Activated naive CD4-positive, alpha-beta T cell treated with anti-CD3 and anti-CD28 coated beads for 36 hours (primary cell): ENCODE results near the gene OPRL1. TPM values are rescaled to one million over a fixed set of nuclear protein-coding genes. Genes with fewer than 3 reads are reported as not detected.

Experiments used
- CTCF ChIA-PET: fragments of 350-600 bp; sonication (Branson Sonifier 250); formaldehyde crosslinking; loops from one replicate; lab custom pipeline; 2021; ENCODE audit warnings: antibody characterized with exemption; lab: Charles Lee
- DNase-seq: peaks from one replicate; pipeline ENCODE4 v3.0.0-alpha.2; 2020
- H3K27ac Mint-ChIP-seq: one replicate; pipeline ENCODE4 v1.8.0; 2021; ENCODE audit warnings: mild to moderate bottlenecking, mixed read lengths
- H3K27me3 Mint-ChIP-seq: one replicate; pipeline ENCODE4 v1.8.0; 2021; ENCODE audit warnings: low read depth, mixed read lengths
- H3K36me3 Mint-ChIP-seq: one replicate; pipeline ENCODE4 v1.8.0; 2021; ENCODE audit warnings: low read depth, mixed read lengths
- H3K4me1 Mint-ChIP-seq: one replicate; pipeline ENCODE4 v1.8.0; 2021; ENCODE audit warnings: low read depth, mixed read lengths
- H3K4me3 Mint-ChIP-seq: one replicate; pipeline ENCODE4 v1.8.0; 2021; ENCODE audit warnings: mild to moderate bottlenecking, moderate library complexity, mixed read lengths
- H3K9me3 Mint-ChIP-seq: one replicate; pipeline ENCODE4 v1.8.0; 2021; ENCODE audit warnings: mixed read lengths
- intact Hi-C: fragments of 100-400 bp; cut with micrococcal nuclease; formaldehyde crosslinking; loops from one replicate; pipeline ENCODE4 v1.15.1; 2023
- total RNA-seq, 2 experiments: library from RNA; stranded (reverse); gene quantifications; one replicate each; pipeline ENCODE4 v1.2.3, GENCODE V29; 2021

OPRL1 gene
- total RNA-seq, 2 experiments from 2014 or later, result 0.45 to 0.47 TPM

DNA sequence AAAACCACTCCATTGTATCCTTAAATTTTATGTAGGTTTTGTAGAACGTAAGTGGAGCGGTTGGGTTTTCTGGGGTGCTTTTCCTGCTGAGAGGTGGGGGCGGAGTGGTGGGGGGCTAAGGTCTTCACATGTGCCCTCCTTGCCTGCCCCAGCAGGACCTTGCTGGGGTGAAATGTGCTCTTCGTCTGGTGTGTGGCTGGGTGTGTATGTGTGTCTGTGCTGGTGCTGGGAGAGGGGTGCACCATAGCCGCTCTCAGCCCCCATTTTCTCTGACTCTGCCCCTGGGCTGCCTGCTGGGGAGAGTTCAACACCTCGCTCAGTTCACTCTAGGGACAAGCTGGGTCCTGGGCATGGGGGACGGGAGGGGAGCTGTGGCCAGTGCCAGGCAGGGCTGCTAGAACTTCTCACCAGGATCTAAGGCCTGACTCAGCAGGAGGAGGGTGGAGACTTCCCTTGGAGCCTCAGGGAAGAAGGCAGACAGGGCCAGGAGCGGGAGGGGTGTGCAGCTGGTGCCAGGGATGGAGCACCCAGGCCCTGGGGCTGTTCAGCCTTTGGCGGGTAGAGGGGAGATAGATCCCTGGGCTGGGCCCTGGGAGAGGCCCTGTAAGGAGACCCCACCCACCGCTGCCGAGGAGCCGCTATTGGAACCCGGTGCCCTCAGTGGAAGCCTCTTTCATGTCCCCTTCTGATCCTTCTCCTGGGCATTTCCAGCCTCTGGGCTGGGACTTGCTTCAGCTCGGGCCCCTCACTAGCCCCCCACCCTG lies 35.2 kb upstream of the OPRL1 start:
- H3K27me3 Mint-ChIP-seq, result peaks cover 13% of the 10 kb centered on the region
- intact Hi-C loops, result no loop called here
- no peak overlapping the region for H3K4me3 Mint-ChIP-seq
- H3K9me3 Mint-ChIP-seq, result no peaks in the 10 kb centered on the region
- CTCF ChIA-PET, result no interaction called here
- no peak for DNase-seq
- H3K4me1 Mint-ChIP-seq, result peaks cover 13% of the 10 kb centered on the region
- H3K36me3 Mint-ChIP-seq, result no peaks in the 10 kb centered on the region
- no peak overlapping the region for H3K27ac Mint-ChIP-seq

DNA sequence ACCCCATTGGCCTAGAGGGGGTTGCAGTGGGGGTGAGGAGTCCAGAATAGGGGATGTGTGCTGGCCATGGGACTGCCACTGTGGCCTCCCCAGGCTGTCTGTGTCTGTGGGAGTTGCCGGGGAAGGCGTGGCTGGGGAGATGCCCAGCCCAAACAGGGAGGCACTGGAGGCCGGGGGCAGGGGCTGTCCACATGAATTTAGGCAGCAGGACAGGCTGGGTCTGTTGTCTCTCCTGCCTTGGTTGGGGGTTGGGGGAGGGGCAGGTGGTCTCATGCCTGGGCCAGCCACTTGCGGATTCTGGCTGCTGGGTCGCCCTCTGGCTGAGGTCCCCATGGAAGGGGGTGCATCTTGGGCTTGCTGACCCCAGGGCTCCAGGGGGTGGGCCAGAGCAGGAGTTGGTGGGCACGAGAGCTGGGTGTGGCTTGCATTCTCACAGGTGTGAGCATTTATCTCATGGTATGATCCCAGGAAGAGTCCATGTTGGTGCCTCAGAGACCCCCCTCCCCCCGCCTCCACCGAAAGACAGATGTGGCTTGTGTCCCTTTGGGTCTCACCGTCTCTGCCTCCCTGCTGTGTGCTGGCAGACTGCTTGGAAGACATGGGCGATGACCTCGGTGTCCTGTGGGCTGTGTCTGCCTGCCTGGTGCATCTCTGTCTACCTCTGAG lies 34.4 kb upstream of the OPRL1 start:
- H3K4me1 Mint-ChIP-seq, result peaks cover 7% of the 10 kb centered on the region
- H3K4me3 Mint-ChIP-seq, result no peak overlapping the region
- H3K27me3 Mint-ChIP-seq, result peaks cover 18% of the 10 kb centered on the region
- no peaks in the 10 kb centered on the region for H3K36me3 Mint-ChIP-seq
- no peak for DNase-seq
- H3K9me3 Mint-ChIP-seq, result no peaks in the 10 kb centered on the region
- H3K27ac Mint-ChIP-seq, result no peak overlapping the region
- CTCF ChIA-PET, result no interaction called here
- intact Hi-C loops, result no loop called here

GRCh38 chr20:64047046-64047389 lies 32.9 kb upstream of the OPRL1 start:
- CTCF ChIA-PET, result interaction anchor here (1.5 kb wide), 1 partner anchor 8 kb away, joined by 3 read pairs; no protein-coding TSS in a partner anchor
- no peak overlapping the region for H3K4me3 Mint-ChIP-seq

DNA sequence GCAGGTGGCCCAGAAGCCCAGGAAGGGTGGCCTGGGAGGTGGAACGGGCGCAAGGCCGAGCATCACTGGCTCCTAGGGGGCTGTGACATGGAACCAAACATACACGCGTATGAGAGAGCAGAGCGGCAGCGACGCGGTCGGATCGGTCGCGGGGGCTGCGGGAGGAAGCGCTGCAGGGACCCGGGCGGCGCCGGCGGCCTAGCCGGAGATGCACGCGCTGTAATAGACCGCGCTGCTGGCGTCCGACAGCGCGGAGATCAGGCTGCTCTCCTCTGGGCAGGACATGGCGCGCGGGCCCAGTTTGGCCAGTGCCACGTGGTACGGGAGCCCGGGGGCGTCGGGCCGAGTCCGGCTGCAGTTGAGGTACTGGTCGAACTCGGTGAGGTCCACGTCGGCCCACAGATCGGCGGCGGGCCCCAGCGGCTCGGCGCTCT lies 31.9 kb upstream of the OPRL1 start:
- H3K4me3 Mint-ChIP-seq, result no peak overlapping the region
- no peaks in the 10 kb centered on the region for H3K36me3 Mint-ChIP-seq
- no peak overlapping the region for H3K27ac Mint-ChIP-seq
- H3K27me3 Mint-ChIP-seq, result peaks cover 33% of the 10 kb centered on the region
- intact Hi-C loops, result no loop called here
- CTCF ChIA-PET, result interaction anchor here (1.5 kb wide), 1 partner anchor 9 kb away, joined by 3 read pairs; no protein-coding TSS in a partner anchor
- no peaks in the 10 kb centered on the region for H3K9me3 Mint-ChIP-seq
- H3K4me1 Mint-ChIP-seq, result no peaks in the 10 kb centered on the region
- DNase-seq, result no peak

More at GRCh38 chr20:64047046-64047389, 32.9 kb upstream of the OPRL1 start:
- no peak for DNase-seq
- Mint-ChIP-seq H3K4me1 (no peaks in the 10 kb centered on the region), H3K9me3 (no peaks in the 10 kb centered on the region), H3K36me3 (no peaks in the 10 kb centered on the region), H3K27me3 (peaks cover 30% of the 10 kb centered on the region), H3K27ac (no peak overlapping the region)
- intact Hi-C loops, result no loop called here

- Mint-ChIP-seq H3K4me1 (peaks cover 4% of the 10 kb centered on the region), H3K9me3 (no peaks in the 10 kb centered on the region), H3K4me3 (no peak overlapping the region), H3K27me3 (peaks cover 37% of the 10 kb centered on the region), H3K27ac (no peak overlapping the region), H3K36me3 (no peaks in the 10 kb centered on the region)
- DNase-seq, result no peak
- CTCF ChIA-PET, result no interaction called here
- intact Hi-C loops, result no loop called here
Measured at GRCh38 chr20:64048402-64049044, 31.4 kb upstream of the OPRL1 start.

- intact Hi-C loops, result no loop called here
- Mint-ChIP-seq H3K9me3 (no peaks in the 10 kb centered on the region), H3K4me3 (peak within 1 kb of the TSS; percentile 27), H3K36me3 (no peaks in the 10 kb centered on the region), H3K27me3 (peaks cover 37% of the 10 kb centered on the region), H3K27ac (no peak within 1 kb of the TSS), H3K4me1 (peaks cover 4% of the 10 kb centered on the region)
- CTCF ChIA-PET, result no interaction called here
- DNase-seq, result peak; percentile 49
Measured at GRCh38 chr20:64049060-64049877, 30.6 kb upstream of the OPRL1 start, which contains the start of gene SOX18. TSS of gene SOX18 (minus strand) at chr20:64049639. CDS start at chr20:64049516, 123 bp downstream.

DNA sequence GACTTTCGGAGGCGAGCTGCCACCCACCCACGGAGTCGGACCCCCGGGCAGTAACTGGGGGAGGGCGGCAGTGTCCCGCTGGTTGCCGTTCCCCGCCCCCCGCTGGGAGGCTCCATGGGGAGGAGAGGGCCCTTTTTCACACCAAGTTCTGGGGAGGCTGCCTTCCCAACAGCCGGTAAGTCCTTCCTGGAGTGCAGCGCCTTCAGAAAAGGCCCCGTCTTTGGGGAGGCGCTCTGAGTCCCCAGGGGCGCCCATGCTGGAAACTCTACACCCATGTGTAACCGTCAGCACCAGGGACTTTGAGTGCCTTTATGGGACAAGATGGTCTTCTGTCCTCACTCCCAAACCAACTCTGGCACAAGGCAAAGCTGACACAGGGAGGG lies 30.0 kb upstream of the OPRL1 start:
- CTCF ChIA-PET, result interaction anchor here (0.7 to 1.5 kb wide), 2 partner anchors 71 to 138 kb away, joined by 5 to 6 read pairs; no protein-coding TSS in a partner anchor
- intact Hi-C loops, result loop anchor here (10.0 kb wide), 1 partner anchor 265 kb away; no protein-coding TSS in a partner anchor
- H3K27me3 Mint-ChIP-seq, result peaks cover 37% of the 10 kb centered on the region
- peaks cover 4% of the 10 kb centered on the region for H3K4me1 Mint-ChIP-seq
- no peak overlapping the region for H3K27ac Mint-ChIP-seq
- peak overlapping the region; percentile 27 for H3K4me3 Mint-ChIP-seq
- no peak for DNase-seq
- H3K9me3 Mint-ChIP-seq, result no peaks in the 10 kb centered on the region
- H3K36me3 Mint-ChIP-seq, result no peaks in the 10 kb centered on the region

- DNase-seq, result no peak
- no peak overlapping the region for H3K4me3 Mint-ChIP-seq
- intact Hi-C loops, result loop anchor here (10.0 kb wide), 1 partner anchor 266 kb away; no protein-coding TSS in a partner anchor
- H3K27ac Mint-ChIP-seq, result no peak overlapping the region
- peaks cover 4% of the 10 kb centered on the region for H3K4me1 Mint-ChIP-seq
- peaks cover 37% of the 10 kb centered on the region for H3K27me3 Mint-ChIP-seq
- no peaks in the 10 kb centered on the region for H3K9me3 Mint-ChIP-seq
- no peaks in the 10 kb centered on the region for H3K36me3 Mint-ChIP-seq
- CTCF ChIA-PET, result interaction anchor here (0.7 to 1.5 kb wide), 2 partner anchors 70 to 139 kb away, joined by 5 to 6 read pairs; no protein-coding TSS in a partner anchor
Measured at GRCh38 chr20:64050261-64051032, 29.4 kb upstream of the OPRL1 start.

DNA sequence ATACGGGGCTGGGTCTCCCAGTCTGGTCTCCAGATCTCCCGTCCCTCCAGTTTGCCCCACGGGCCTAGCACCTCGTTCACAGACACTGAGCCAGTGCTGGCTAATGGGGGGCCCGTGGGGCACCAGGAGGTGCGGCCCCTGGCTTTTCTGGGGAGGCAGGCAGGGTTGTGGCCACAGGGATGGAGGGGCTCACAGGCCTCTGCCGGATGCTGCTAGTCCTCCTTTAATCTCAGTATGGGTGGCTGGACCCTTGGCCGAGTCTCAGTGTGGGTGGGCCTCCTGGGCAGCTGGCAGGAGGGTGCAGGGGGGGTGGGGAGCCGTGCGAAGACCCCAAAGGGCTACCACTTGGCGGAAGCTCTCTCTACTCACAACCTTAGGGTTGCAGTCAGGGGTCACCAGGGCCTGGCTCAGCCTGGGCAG lies 28.8 kb upstream of the OPRL1 start:
- no peak for DNase-seq
- no peak overlapping the region for H3K27ac Mint-ChIP-seq
- CTCF ChIA-PET, result interaction anchor here (1.5 kb wide), 1 partner anchor 69 kb away, joined by 5 read pairs; no protein-coding TSS in a partner anchor
- peaks cover 4% of the 10 kb centered on the region for H3K4me1 Mint-ChIP-seq
- H3K9me3 Mint-ChIP-seq, result no peaks in the 10 kb centered on the region
- intact Hi-C loops, result loop anchor here (10.0 kb wide), 1 partner anchor 266 kb away; no protein-coding TSS in a partner anchor
- no peak overlapping the region for H3K4me3 Mint-ChIP-seq
- H3K36me3 Mint-ChIP-seq, result no peaks in the 10 kb centered on the region
- peaks cover 37% of the 10 kb centered on the region for H3K27me3 Mint-ChIP-seq

DNA sequence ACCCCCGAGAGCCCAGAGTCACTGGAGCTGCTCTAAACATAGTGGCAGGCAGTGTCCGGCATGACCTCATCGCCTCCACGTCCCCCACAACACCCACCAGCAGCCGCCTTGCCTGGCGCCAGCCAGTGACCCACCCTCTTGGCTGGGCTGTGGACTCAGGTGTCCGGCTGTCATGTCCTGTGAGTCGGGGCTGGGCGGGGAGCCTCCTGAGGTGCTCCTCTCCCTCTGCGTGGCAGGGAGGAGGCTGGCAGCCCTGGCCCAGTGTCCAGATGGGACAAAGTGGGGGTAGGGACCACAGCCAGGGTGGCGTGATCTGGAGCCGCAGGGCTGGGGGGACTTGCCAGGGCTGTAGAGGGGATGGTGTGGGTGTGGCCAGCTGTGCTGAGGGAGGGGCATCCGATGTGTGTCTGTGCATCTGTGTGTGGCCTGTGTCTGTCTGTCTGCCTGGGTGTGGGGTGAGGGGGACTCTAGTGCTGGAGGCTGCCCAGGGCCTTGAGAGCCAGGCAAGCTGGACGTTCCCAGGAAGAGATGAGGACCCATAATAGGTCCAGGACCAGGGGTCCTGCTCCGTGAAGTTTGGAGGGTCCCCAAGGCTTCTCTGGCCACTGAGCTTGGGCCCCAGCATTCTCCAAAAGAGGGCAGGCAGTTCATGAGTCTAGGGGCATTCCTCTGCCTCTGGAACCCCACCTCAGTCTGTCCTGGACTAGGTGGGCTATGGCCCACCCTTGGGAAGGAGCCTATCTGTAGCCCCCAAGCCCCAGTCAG lies 28.1 kb upstream of the OPRL1 start:
- no peak for DNase-seq
- Mint-ChIP-seq H3K9me3 (no peaks in the 10 kb centered on the region), H3K27me3 (peaks cover 36% of the 10 kb centered on the region), H3K36me3 (no peaks in the 10 kb centered on the region), H3K4me1 (peaks cover 4% of the 10 kb centered on the region), H3K27ac (no peak overlapping the region), H3K4me3 (no peak overlapping the region)
- CTCF ChIA-PET, result interaction anchor here (0.5 to 1.5 kb wide), 2 partner anchors 15 to 69 kb away, joined by 3 to 5 read pairs; no protein-coding TSS in a partner anchor
- intact Hi-C loops, result loop anchor here (10.0 kb wide), 1 partner anchor 267 kb away; no protein-coding TSS in a partner anchor
